K562 (cell line): ENCODE results near the gene SLC43A2. TPM values are rescaled to one million over a fixed set of nuclear protein-coding genes. Genes with fewer than 3 reads are reported as not detected.

Source experiments
- HEY1 ChIP-seq: fragments of 250-450 bp; sonication (Bioruptor Pico); IDR thresholded peaks from 2 replicates; pipeline ENCODE4 v1.5.0; 2020; ENCODE audit warnings: mild to moderate bottlenecking, moderate library complexity, borderline replicate concordance
- MEF2D ChIP-seq: conservative IDR thresholded peaks from 2 replicates; pipeline ENCODE4 v1.6.1; 2016; ENCODE audit warnings: low read depth, missing genetic modification characterization, missing compliant biosample characterization
- SP1 ChIP-seq: sonication (generic); formaldehyde crosslinking; IDR thresholded peaks from 2 replicates; pipeline ENCODE4 v1.8.1; 2022; ENCODE audit warnings: mild to moderate bottlenecking, missing genetic modification reagents
- SRSF3 ChIP-seq: fragments of 200-400 bp; formaldehyde crosslinking; IDR thresholded peaks from 2 replicates; pipeline ENCODE4 v1.6.1; 2016; ENCODE audit warnings: mild to moderate bottlenecking, low read length, moderate library complexity; ENCODE audit not compliant: insufficient read depth
- SUPT5H ChIP-seq: fragments of 450-650 bp; IDR thresholded peaks from 2 replicates; pipeline ENCODE4 v1.6.1; 2016
- TAL1 ChIP-seq: fragments of 450-650 bp; IDR thresholded peaks from 2 replicates; pipeline ENCODE4 v1.6.1; 2016; ENCODE audit warnings: mild to moderate bottlenecking
- ZNF3 ChIP-seq: fragments of 250-450 bp; sonication (Bioruptor Pico); IDR thresholded peaks from 2 replicates; pipeline ENCODE4 v1.5.0; 2021; ENCODE audit warnings: mild to moderate bottlenecking, moderate library complexity
- ZNF507 ChIP-seq: conservative IDR thresholded peaks from 2 replicates; pipeline ENCODE4 v1.6.1; 2017; ENCODE audit warnings: missing genetic modification characterization, missing compliant biosample characterization
- ZNF668 ChIP-seq: fragments of 250-450 bp; sonication (Bioruptor Pico); IDR thresholded peaks from 2 replicates; pipeline ENCODE4 v1.8.0; 2022; ENCODE audit warnings: mild to moderate bottlenecking, inconsistent platforms
- polyA plus RNA-seq, 8 experiments: library from polyadenylated mRNA; depleted of rRNA in 4 of 8; stranded (reverse) in 5 of 8; unstranded in 3 of 8; fragments of >200 nt; fragmentation: Nextera tagmentation in 2 of 8; fragmentation: Illumina TruSeq in 1 of 8; extraction: Ambion mirVana in 2 of 8; extraction: Trizol in 1 of 8; gene quantifications; 2 replicates each; pipeline versions ENCODE4 v1.2.1 to v1.2.3, GENCODE V29; 2011 to 2014; ENCODE audit warnings: inconsistent platforms in 1 of 8, missing spikeins in 1 of 8
- total RNA-seq, 7 experiments: library from RNA; depleted of rRNA in 6 of 7; stranded (reverse); fragments of >200 nt in 6 of 7; fragmentation: Illumina TruSeq in 2 of 7; extraction: Trizol in 2 of 7; gene quantifications; 2 replicates each; pipeline versions ENCODE4 v1.2.1 to v1.2.3, GENCODE V29; 2011 to 2021; ENCODE audit warnings: low replicate concordance in 1 of 7
- TF ChIP-seq, protein P1 (sequence below): sonication (generic); formaldehyde crosslinking; IDR thresholded peaks from 2 replicates; pipeline ENCODE4 v1.8.0; 2022; ENCODE audit warnings: mild to moderate bottlenecking, low read depth, missing genetic modification reagents
- TF ChIP-seq, protein P2 (sequence below): fragments of 450-650 bp; IDR thresholded peaks from 2 replicates; pipeline ENCODE4 v1.6.1; 2016; ENCODE audit warnings: low read depth
- TF ChIP-seq, protein P3 (sequence below), 2 experiments: fragments of 200-800 bp in 1 of 2; sonication (Bioruptor generic) in 1 of 2; sonication (generic) in 1 of 2; formaldehyde crosslinking in 1 of 2; IDR thresholded peaks in 1 of 2; conservative IDR thresholded peaks in 1 of 2; 2 replicates each; pipeline versions ENCODE4 v1.5.0 to v1.6.1; 2016 to 2020; ENCODE audit warnings: missing compliant biosample characterization in 1 of 2, missing genetic modification characterization in 1 of 2, missing genetic modification reagents in 1 of 2
- TF ChIP-seq, protein P4 (sequence below): fragments of 450-650 bp; IDR thresholded peaks from 2 replicates; pipeline ENCODE4 v1.6.1; 2016; ENCODE audit warnings: borderline replicate concordance

Gene SLC43A2
- total and polyA plus RNA-seq, 9 of the 15 experiments (the other 6 are each of a cell fraction or from before 2014, with no cell fraction given) = 0.03 to 10.2 (median 3.6) TPM

DNA sequence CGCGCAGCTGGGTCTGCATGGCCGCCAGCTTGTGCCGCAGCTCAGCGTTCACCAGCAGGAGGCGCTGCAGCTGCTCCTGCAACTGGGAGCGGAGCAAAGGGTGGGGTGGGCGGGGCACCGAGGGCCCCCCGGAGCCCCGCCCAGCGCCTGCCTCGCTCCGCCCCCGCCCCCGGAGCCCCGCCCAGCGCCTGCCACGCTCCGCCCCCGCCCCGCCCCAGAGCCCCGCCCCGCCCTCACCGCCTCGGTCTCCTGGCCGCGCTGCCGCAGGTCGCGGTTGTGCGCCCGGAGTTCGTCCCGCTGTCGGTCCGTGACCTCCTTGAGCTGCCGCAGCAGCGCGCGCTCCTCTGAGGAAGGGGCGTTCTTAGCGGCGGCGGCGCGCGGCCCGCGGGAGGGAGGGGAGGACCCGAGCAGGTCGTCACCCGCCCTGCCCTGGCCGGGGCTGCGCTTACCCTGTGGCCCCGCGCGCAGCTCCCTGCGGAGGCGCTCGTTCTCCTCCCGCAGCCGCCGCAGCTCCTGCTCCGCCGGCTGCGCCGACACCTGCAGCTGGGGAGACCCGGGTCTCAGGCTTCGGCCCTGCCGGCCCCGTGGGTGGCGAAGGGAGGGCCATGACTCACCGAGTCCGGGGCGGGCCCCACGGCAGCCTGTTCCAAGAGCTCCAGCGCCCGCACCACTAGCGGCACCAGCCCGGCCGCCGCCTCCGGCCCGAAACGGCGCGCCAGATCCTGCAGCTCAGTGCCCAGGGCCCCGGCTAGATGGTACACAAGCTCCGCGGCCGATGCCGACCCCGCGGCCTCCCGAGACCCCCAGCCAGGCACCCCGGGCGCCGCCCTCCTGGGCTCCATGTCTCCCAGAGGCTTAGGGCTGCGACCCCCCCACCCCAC is 20.6 kb upstream of the SLC43A2 start (continued):
- no peak for TF ChIP-seq SRSF3
- TF ChIP-seq, protein P1, sequence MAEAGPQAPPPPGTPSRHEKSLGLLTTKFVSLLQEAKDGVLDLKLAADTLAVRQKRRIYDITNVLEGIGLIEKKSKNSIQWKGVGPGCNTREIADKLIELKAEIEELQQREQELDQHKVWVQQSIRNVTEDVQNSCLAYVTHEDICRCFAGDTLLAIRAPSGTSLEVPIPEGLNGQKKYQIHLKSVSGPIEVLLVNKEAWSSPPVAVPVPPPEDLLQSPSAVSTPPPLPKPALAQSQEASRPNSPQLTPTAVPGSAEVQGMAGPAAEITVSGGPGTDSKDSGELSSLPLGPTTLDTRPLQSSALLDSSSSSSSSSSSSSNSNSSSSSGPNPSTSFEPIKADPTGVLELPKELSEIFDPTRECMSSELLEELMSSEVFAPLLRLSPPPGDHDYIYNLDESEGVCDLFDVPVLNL = no peak
- no peak for TF ChIP-seq ZNF507 (tag)
- TF ChIP-seq, protein P2, sequence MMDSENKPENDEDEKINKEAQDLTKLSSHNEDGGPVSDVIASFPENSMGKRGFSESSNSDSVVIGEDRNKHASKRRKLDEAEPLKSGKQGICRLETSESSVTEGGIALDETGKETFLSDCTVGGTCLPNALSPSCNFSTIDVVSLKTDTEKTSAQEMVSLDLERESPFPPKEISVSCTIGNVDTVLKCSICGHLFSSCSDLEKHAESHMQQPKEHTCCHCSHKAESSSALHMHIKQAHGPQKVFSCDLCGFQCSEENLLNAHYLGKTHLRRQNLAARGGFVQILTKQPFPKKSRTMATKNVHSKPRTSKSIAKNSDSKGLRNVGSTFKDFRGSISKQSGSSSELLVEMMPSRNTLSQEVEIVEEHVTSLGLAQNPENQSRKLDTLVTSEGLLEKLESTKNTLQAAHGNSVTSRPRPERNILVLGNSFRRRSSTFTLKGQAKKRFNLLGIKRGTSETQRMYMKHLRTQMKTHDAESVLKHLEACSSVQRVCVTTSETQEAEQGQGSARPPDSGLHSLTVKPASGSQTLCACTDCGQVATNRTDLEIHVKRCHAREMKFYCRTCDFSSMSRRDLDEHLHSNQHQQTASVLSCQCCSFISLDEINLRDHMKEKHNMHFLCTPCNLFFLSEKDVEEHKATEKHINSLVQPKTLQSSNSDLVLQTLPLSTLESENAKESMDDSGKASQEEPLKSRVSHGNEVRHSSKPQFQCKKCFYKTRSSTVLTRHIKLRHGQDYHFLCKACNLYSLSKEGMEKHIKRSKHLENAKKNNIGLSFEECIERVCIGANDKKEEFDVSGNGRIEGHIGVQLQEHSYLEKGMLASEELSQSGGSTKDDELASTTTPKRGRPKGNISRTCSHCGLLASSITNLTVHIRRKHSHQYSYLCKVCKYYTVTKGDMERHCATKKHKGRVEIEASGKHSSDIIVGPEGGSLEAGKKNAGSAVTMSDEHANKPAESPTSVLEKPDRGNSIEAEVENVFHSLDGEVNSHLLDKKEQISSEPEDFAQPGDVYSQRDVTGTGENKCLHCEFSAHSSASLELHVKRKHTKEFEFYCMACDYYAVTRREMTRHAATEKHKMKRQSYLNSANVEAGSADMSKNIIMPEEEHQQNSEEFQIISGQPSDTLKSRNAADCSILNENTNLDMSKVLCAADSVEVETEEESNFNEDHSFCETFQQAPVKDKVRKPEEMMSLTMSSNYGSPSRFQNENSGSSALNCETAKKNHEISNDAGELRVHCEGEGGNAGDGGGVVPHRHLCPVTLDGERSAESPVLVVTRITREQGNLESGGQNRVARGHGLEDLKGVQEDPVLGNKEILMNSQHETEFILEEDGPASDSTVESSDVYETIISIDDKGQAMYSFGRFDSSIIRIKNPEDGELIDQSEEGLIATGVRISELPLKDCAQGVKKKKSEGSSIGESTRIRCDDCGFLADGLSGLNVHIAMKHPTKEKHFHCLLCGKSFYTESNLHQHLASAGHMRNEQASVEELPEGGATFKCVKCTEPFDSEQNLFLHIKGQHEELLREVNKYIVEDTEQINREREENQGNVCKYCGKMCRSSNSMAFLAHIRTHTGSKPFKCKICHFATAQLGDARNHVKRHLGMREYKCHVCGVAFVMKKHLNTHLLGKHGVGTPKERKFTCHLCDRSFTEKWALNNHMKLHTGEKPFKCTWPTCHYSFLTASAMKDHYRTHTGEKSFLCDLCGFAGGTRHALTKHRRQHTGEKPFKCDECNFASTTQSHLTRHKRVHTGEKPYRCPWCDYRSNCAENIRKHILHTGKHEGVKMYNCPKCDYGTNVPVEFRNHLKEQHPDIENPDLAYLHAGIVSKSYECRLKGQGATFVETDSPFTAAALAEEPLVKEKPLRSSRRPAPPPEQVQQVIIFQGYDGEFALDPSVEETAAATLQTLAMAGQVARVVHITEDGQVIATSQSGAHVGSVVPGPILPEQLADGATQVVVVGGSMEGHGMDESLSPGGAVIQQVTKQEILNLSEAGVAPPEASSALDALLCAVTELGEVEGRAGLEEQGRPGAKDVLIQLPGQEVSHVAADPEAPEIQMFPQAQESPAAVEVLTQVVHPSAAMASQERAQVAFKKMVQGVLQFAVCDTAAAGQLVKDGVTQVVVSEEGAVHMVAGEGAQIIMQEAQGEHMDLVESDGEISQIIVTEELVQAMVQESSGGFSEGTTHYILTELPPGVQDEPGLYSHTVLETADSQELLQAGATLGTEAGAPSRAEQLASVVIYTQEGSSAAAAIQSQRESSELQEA = no peak
- TF ChIP-seq ZNF3 = no peak
- TF ChIP-seq SP1 (CRISPR knock-in tag) = no peak
- TF ChIP-seq, protein P3, sequence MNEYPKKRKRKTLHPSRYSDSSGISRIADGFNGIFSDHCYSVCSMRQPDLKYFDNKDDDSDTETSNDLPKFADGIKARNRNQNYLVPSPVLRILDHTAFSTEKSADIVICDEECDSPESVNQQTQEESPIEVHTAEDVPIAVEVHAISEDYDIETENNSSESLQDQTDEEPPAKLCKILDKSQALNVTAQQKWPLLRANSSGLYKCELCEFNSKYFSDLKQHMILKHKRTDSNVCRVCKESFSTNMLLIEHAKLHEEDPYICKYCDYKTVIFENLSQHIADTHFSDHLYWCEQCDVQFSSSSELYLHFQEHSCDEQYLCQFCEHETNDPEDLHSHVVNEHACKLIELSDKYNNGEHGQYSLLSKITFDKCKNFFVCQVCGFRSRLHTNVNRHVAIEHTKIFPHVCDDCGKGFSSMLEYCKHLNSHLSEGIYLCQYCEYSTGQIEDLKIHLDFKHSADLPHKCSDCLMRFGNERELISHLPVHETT (CRISPR knock-in tag; conservative IDR thresholded peaks at IDR 0.05 in 1 of 2, IDR thresholded peaks at IDR 0.05 in 1 of 2) = peak in 1 of 2 experiments; percentile 53; a peak in 1 of 4 replicates
- TF ChIP-seq, protein P4, sequence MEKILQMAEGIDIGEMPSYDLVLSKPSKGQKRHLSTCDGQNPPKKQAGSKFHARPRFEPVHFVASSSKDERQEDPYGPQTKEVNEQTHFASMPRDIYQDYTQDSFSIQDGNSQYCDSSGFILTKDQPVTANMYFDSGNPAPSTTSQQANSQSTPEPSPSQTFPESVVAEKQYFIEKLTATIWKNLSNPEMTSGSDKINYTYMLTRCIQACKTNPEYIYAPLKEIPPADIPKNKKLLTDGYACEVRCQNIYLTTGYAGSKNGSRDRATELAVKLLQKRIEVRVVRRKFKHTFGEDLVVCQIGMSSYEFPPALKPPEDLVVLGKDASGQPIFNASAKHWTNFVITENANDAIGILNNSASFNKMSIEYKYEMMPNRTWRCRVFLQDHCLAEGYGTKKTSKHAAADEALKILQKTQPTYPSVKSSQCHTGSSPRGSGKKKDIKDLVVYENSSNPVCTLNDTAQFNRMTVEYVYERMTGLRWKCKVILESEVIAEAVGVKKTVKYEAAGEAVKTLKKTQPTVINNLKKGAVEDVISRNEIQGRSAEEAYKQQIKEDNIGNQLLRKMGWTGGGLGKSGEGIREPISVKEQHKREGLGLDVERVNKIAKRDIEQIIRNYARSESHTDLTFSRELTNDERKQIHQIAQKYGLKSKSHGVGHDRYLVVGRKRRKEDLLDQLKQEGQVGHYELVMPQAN = no peak
- no peak for TF ChIP-seq MEF2D (tag)
- no peak for TF ChIP-seq TAL1
- peak; percentile 76 for TF ChIP-seq SUPT5H
- no peak for TF ChIP-seq ZNF668 (CRISPR knock-in tag)
- no peak for TF ChIP-seq HEY1
